HG02885 (cell line): Measurements from ENCODE around the gene FAM3D.

Experiments
- ATAC-seq: cut with Tn5 transposase; IDR thresholded peaks from one replicate; pipeline ENCODE4 v1.9.1; 2021; ENCODE audit warnings: mild to moderate bottlenecking; ENCODE audit not compliant: unreplicated experiment, poor library complexity

Gene FAM3D

GRCh38 chr3:58657571-58658141, 8.9 kb downstream of the FAM3D start:
- ATAC-seq, result no peak

- ATAC-seq, result no peak
These were observed 9.5 kb downstream of the FAM3D start for GRCh38 chr3:58657036-58657520.

- ATAC-seq, result no peak
These were observed 9.9 kb downstream of the FAM3D start for GRCh38 chr3:58656631-58657030.

DNA sequence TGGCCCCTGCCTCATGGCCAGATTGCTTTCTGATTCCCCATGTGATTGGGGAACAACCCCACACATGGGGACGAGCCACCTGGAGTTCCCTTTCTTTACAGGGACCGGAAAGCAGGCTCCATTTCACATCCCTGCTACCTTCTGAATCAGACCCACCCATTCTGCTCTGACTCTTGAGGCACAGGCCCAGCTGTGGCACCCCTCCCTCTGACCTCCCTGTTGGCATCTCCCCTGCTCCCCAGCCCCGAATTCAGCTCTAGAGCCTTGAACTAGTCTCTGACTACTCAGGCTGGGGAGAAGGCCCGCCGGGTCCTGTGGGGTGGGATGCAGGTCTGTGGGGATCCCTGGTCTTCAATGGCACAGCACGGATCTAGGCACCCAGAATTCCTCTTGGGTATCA, 12.1 kb downstream of the FAM3D start:
- no peak for ATAC-seq

GRCh38 chr3:58652624-58653023, 13.9 kb downstream of the FAM3D start:
- no peak for ATAC-seq

- ATAC-seq, result no peak
These were observed 15.3 kb downstream of the FAM3D start for GRCh38 chr3:58651276-58651675.

GRCh38 chr3:58647381-58648141, 19.0 kb downstream of the FAM3D start:
- no peak for ATAC-seq

DNA sequence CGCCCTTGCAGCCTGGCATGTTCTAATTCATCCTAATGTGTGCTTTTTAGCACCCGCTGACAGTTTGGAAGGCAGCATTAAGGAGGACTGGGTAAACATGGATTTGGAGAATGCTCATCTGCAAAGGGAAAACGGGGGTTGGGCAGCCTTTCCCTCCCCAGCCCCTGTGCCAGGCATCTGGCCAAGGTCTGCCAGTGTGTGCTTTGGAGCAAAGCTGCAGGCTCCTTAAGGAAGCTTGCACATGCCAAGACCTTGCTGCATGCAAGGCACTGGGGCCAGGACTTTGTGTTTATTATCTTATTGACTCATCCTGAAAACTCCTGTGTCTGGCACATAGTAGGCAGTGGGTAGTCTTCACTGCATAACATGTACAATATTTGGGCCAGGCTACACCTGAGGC, 20.1 kb downstream of the FAM3D start:
- ATAC-seq, result no peak

- ATAC-seq, result no peak
These were observed 20.8 kb downstream of the FAM3D start for GRCh38 chr3:58645726-58646125.

DNA sequence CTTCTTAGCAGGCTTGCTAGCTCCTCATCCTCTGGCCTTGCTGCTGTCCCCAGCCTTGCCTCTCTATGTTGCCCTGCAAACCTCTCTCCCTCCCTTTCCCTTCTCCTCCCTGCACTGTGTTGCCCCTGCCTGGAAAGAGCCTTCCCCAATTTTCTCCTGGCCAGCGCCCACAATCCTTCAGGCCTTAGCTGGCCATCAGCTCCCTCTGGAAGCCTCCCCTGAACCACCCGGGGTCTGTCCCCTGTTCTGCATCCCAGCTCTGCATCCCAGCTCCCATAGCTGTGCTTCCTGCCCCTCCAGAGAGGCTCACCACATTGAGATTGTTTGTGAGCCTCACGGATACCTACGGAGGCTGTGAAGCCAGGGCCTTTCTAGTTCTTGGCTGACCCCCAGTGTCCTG, 23.7 kb downstream of the FAM3D start:
- no peak for ATAC-seq

DNA sequence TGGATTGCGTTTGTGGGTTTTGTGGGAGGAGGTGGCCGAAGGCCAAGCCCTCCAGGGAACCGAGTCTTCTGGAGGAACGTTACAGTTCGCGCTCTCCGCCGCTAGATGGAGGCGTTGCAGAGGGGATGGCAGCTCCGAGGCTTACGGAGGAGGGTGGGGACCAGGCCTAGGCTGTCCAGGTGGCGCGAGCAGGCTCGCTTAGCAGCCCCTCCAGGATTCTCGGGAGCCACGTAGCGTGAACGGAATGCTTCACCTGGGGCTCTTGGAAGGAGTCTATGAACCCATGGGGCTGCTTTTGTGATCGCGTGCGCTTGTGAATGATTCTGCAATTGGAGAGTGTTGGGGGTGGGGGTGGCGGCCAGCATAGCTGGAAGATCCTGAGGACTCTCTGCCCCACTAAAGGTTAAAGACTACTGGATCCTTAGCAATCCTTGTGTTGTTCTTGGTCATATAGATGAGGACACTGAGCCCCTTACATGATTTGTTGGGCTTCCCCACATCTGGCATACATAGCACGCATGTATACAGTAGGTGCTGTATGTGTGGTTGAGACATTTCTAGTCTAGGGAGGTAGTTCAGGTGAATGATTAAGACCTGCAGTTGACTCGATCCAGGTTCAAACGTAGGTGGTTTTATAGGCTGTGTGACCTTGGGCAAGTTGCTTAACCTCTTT, 25.7 kb downstream of the FAM3D start:
- peak; percentile 91 for ATAC-seq

GRCh38 chr3:58639842-58640241, 26.7 kb downstream of the FAM3D start:
- no peak for ATAC-seq

GRCh38 chr3:58639001-58639400, 27.6 kb downstream of the FAM3D start:
- ATAC-seq, result no peak

DNA sequence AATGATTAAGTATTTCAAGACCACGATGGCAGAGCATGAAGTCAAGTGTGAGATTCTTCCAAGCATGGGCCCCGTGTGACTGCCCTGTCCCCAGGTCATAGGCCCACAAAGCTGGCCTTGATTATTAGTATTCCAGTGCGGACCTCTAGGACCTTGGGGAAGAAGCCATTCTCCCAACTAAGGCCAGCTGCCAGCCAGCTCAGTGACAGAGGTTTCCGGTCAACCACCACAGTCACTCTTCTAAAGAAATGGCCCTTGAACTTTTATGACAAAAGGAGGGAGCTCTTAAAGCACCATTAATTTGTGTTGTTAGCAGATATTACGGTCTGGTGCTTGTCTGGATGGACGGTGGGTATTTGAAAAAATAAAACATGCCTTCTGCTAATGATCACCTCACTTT, 28.0 kb downstream of the FAM3D start:
- ATAC-seq, result no peak

DNA sequence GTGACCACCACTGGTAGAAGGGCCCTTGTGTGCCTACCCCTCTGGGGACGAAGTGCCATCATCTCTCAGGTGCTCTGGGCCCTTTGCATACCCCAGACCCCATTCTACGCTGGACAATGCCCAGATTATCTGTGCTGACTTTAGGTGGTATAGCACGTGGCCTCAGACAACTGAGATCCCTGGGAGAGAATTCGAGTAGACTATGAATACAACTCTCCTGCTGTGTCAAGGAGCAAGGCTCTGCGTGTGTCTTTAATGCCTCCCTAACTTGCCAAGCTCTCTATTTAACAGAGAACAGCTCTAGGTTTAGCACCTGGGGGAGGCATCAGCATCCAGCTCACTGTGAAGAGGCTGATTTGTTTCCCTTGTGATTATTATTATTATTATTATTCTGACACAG, 29.1 kb downstream of the FAM3D start:
- no peak for ATAC-seq

DNA sequence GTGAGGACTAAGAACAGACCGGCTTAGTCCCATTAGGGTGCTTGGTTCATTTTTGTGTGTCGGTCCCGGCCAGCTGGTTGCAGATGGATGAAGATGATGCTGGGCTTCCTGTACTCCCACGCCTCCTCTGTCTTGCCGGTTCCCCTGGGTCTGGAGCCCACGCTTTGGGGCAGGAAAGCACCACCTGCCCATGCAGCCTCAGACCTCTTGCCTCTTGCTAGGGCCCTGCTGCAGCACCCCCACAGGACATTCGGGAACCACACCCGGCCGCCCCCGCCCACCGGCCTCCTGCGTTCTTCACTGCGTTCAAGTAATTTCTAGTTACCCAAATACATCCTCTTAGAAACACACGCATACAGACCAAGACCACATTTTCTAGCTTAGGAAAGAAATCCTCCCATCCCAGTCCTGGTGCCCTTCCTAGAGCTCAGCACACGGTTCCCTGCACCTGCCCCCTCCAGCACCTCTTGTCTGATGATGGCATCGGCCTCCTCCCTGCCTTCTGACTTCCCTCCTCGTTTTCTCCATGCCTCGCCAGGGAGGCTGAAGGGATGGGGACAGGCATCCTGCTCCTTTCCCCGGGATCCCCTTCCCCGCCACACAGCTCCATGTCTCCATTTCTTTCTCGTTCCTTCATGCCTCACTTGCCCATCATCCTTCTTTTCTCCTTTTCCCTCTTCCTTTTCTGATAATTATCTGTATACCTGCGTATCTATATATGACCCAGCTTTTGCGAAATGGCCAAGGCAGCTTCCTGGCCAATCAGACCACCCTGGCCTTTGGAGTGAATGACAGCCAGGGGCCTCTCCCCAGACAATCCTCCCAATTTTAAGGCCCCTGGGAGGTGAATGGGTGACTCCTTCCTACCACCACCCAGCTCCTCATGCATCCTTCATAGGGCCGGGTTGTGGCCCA, 30.9 kb downstream of the FAM3D start:
- peak; percentile 81 for ATAC-seq

DNA sequence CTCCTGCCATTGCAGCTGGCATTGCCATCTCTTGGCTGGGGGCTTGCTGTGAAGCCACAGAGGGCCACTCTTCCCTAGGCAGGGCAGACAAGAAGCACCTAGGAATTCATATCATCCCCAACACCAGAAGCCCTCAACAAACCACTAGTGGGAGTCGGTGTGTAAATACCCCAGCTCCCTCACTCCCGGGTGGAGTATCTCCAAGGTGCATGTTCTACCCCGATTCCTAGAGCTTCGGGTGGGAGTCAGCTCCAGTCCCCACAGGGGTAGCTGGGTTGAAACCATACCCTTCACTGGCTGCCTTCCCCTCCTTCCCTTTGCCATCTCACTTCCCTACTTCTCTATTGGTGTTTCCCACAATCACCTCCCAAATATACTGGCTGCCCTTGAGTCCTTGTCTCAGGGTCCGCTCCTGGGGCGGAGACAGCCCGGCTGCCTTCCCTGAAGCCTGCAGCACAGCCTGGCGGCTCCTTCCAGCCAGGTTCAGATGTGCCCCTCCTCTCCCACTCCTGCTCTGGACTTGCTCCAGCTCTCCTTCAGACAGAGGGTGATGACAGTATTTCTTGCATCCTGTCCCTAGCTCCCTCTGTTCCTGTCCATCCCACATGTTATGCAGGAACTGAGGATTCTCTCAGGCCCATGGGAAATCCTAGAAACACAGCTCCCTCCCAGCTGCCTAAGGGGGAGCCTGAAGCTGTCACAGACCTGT, 33.3 kb downstream of the FAM3D start:
- ATAC-seq, result no peak

DNA sequence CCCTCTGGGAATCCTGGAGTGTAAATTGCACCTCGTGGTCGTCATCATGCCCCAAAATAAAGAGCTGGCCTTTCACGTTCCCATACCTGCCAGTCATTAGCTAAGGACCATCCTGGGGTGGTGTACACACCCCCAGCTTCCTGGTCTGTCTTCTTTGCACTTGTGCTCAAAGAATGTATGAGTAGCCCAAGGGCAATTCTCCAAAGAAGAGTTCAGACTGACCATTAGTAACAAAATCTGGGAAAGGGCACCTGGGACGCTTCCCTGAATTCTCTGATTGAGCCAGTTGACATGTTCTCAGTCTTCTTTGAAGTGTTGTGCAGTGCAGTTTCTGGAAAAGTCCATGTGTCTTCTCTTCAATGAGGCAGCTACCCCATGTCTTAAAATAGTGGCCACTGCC, 34.8 kb downstream of the FAM3D start:
- ATAC-seq, result no peak

- no peak for ATAC-seq
These were observed 35.9 kb downstream of the FAM3D start for GRCh38 chr3:58630710-58631092.
